WTC11 (cell line): ENCODE measurements around the gene ACTA2. TPM values are rescaled to one million over a fixed set of nuclear protein-coding genes. Genes with fewer than 3 reads are reported as not detected.

Source experiments
- ATF1 ChIP-seq: sonication (generic); formaldehyde crosslinking; IDR thresholded peaks from 2 replicates; pipeline ENCODE4 v1.8.1; 2023; ENCODE audit warnings: mild to moderate bottlenecking, moderate library complexity, missing genetic modification reagents
- ATF2 ChIP-seq: sonication (generic); formaldehyde crosslinking; IDR thresholded peaks from 2 replicates; pipeline ENCODE4 v1.8.1; 2022; ENCODE audit warnings: low read depth, missing genetic modification reagents, borderline replicate concordance
- CDX4 ChIP-seq: fragments of 250-450 bp; sonication (Bioruptor Pico); IDR thresholded peaks from 2 replicates; pipeline ENCODE4 v1.9.0; 2021; ENCODE audit warnings: moderate library complexity, mild to moderate bottlenecking, inconsistent platforms, borderline replicate concordance
- CTCF ChIP-seq: fragments of 200-600 bp; IDR thresholded peaks from 2 replicates; pipeline ENCODE4 v1.8.0; 2022; ENCODE audit warnings: antibody characterized with exemption
- ELF4 ChIP-seq: sonication (generic); formaldehyde crosslinking; IDR thresholded peaks from 2 replicates; pipeline ENCODE4 v1.8.1; 2022; ENCODE audit warnings: low read depth, mild to moderate bottlenecking, moderate library complexity, missing genetic modification reagents
- FOXJ3 ChIP-seq: sonication (generic); formaldehyde crosslinking; IDR thresholded peaks from 2 replicates; pipeline ENCODE4 v1.9.0; 2021; ENCODE audit warnings: missing genetic modification reagents, mild to moderate bottlenecking, borderline replicate concordance
- GRHL2 ChIP-seq: fragments of 250-450 bp; sonication (Bioruptor Pico); IDR thresholded peaks from 2 replicates; pipeline ENCODE4 v1.8.0; 2022; ENCODE audit warnings: mild to moderate bottlenecking, moderate library complexity; ENCODE audit not compliant: insufficient replicate concordance, severe bottlenecking
- JAZF1 ChIP-seq: fragments of 250-450 bp; sonication (Bioruptor Pico); IDR thresholded peaks from 2 replicates; pipeline ENCODE4 v1.9.0; 2021; ENCODE audit warnings: moderate library complexity, mild to moderate bottlenecking, inconsistent platforms
- KAT7 ChIP-seq: sonication (generic); formaldehyde crosslinking; IDR thresholded peaks from 2 replicates; pipeline ENCODE4 v1.8.1; 2023; ENCODE audit warnings: missing genetic modification reagents, mild to moderate bottlenecking, borderline replicate concordance
- MAX ChIP-seq: sonication (generic); formaldehyde crosslinking; IDR thresholded peaks from 2 replicates; pipeline ENCODE4 v1.8.0; 2022; ENCODE audit warnings: mild to moderate bottlenecking, missing genetic modification reagents
- NFATC4 ChIP-seq: fragments of 250-450 bp; sonication (Bioruptor Pico); IDR thresholded peaks from 2 replicates; pipeline ENCODE4 v1.9.0; 2021; ENCODE audit warnings: mild to moderate bottlenecking
- NR2C2 ChIP-seq: sonication (generic); formaldehyde crosslinking; IDR thresholded peaks from 2 replicates; pipeline ENCODE4 v1.8.0; 2022; ENCODE audit warnings: mild to moderate bottlenecking, missing genetic modification reagents
- RELA ChIP-seq: sonication (generic); formaldehyde crosslinking; IDR thresholded peaks from 2 replicates; pipeline ENCODE4 v1.8.1; 2022; ENCODE audit warnings: missing genetic modification reagents, mild to moderate bottlenecking, borderline replicate concordance
- TEAD1 ChIP-seq: sonication (generic); formaldehyde crosslinking; IDR thresholded peaks from 2 replicates; pipeline ENCODE4 v1.8.0; 2022; ENCODE audit warnings: mild to moderate bottlenecking, missing genetic modification reagents
- ZNF232 ChIP-seq: sonication (generic); formaldehyde crosslinking; IDR thresholded peaks from 2 replicates; pipeline ENCODE4 v1.8.0; 2022; ENCODE audit warnings: mild to moderate bottlenecking, missing genetic modification reagents
- ZNF263 ChIP-seq: sonication (generic); formaldehyde crosslinking; IDR thresholded peaks from 2 replicates; pipeline ENCODE4 v1.8.1; 2022; ENCODE audit warnings: low read depth, mild to moderate bottlenecking, moderate library complexity, missing genetic modification reagents
- total RNA-seq: library from RNA; stranded (reverse); gene quantifications from 3 replicates; pipeline ENCODE4 v1.2.3, GENCODE V29; 2021
- TF ChIP-seq, protein P1 (sequence below): sonication (generic); formaldehyde crosslinking; IDR thresholded peaks from 2 replicates; pipeline ENCODE4 v1.8.0; 2023; ENCODE audit warnings: missing genetic modification reagents, mild to moderate bottlenecking, borderline replicate concordance
- TF ChIP-seq, protein P2 (sequence below): sonication (generic); formaldehyde crosslinking; IDR thresholded peaks from 2 replicates; pipeline ENCODE4 v1.8.1; 2022; ENCODE audit warnings: mild to moderate bottlenecking, missing genetic modification reagents, moderate library complexity, borderline replicate concordance
- TF ChIP-seq, protein P3 (sequence below): sonication (generic); formaldehyde crosslinking; IDR thresholded peaks from 2 replicates; pipeline ENCODE4 v1.8.0; 2023; ENCODE audit warnings: mild to moderate bottlenecking, missing genetic modification reagents
- TF ChIP-seq, protein P4 (sequence below): fragments of 250-450 bp; sonication (Bioruptor Pico); IDR thresholded peaks from 2 replicates; pipeline ENCODE4 v1.9.0; 2021; ENCODE audit warnings: mild to moderate bottlenecking
- TF ChIP-seq, protein P5 (sequence below): sonication (generic); formaldehyde crosslinking; IDR thresholded peaks from 2 replicates; pipeline ENCODE4 v1.8.1; 2022; ENCODE audit warnings: low read depth, mild to moderate bottlenecking, moderate library complexity, missing genetic modification reagents, borderline replicate concordance

Gene ACTA2
- total RNA-seq, 1 experiment from 2014 or later, result 4.4 TPM

- TF ChIP-seq KAT7 (CRISPR knock-in tag) (peak; percentile 51; the same call in 1 of the 2 replicates), ZNF232 (CRISPR knock-in tag) (no peak), JAZF1 (CRISPR knock-in tag) (no peak), ELF4 (CRISPR knock-in tag) (no peak), GRHL2 (CRISPR knock-in tag) (no peak), FOXJ3 (CRISPR knock-in tag) (no peak), NR2C2 (no peak), CDX4 (CRISPR knock-in tag) (no peak), ZNF263 (CRISPR knock-in tag) (no peak), ATF2 (CRISPR knock-in tag) (no peak), CTCF (no peak), MAX (CRISPR knock-in tag) (peak; percentile 25; the same call in 1 of the 2 replicates), RELA (no peak), ATF1 (CRISPR knock-in tag) (0 out of 2 replicates have a peak, but pooled peaks have one; percentile 28), TEAD1 (0 out of 2 replicates have a peak, but pooled peaks have one; percentile 27), NFATC4 (CRISPR knock-in tag) (no peak)
- TF ChIP-seq, protein P1, sequence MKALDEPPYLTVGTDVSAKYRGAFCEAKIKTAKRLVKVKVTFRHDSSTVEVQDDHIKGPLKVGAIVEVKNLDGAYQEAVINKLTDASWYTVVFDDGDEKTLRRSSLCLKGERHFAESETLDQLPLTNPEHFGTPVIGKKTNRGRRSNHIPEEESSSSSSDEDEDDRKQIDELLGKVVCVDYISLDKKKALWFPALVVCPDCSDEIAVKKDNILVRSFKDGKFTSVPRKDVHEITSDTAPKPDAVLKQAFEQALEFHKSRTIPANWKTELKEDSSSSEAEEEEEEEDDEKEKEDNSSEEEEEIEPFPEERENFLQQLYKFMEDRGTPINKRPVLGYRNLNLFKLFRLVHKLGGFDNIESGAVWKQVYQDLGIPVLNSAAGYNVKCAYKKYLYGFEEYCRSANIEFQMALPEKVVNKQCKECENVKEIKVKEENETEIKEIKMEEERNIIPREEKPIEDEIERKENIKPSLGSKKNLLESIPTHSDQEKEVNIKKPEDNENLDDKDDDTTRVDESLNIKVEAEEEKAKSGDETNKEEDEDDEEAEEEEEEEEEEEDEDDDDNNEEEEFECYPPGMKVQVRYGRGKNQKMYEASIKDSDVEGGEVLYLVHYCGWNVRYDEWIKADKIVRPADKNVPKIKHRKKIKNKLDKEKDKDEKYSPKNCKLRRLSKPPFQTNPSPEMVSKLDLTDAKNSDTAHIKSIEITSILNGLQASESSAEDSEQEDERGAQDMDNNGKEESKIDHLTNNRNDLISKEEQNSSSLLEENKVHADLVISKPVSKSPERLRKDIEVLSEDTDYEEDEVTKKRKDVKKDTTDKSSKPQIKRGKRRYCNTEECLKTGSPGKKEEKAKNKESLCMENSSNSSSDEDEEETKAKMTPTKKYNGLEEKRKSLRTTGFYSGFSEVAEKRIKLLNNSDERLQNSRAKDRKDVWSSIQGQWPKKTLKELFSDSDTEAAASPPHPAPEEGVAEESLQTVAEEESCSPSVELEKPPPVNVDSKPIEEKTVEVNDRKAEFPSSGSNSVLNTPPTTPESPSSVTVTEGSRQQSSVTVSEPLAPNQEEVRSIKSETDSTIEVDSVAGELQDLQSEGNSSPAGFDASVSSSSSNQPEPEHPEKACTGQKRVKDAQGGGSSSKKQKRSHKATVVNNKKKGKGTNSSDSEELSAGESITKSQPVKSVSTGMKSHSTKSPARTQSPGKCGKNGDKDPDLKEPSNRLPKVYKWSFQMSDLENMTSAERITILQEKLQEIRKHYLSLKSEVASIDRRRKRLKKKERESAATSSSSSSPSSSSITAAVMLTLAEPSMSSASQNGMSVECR (CRISPR knock-in tag), result 0 out of 2 replicates have a peak, but pooled peaks have one; percentile 27
- TF ChIP-seq, protein P2, sequence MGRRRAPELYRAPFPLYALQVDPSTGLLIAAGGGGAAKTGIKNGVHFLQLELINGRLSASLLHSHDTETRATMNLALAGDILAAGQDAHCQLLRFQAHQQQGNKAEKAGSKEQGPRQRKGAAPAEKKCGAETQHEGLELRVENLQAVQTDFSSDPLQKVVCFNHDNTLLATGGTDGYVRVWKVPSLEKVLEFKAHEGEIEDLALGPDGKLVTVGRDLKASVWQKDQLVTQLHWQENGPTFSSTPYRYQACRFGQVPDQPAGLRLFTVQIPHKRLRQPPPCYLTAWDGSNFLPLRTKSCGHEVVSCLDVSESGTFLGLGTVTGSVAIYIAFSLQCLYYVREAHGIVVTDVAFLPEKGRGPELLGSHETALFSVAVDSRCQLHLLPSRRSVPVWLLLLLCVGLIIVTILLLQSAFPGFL (CRISPR knock-in tag), result no peak
- TF ChIP-seq, protein P3, sequence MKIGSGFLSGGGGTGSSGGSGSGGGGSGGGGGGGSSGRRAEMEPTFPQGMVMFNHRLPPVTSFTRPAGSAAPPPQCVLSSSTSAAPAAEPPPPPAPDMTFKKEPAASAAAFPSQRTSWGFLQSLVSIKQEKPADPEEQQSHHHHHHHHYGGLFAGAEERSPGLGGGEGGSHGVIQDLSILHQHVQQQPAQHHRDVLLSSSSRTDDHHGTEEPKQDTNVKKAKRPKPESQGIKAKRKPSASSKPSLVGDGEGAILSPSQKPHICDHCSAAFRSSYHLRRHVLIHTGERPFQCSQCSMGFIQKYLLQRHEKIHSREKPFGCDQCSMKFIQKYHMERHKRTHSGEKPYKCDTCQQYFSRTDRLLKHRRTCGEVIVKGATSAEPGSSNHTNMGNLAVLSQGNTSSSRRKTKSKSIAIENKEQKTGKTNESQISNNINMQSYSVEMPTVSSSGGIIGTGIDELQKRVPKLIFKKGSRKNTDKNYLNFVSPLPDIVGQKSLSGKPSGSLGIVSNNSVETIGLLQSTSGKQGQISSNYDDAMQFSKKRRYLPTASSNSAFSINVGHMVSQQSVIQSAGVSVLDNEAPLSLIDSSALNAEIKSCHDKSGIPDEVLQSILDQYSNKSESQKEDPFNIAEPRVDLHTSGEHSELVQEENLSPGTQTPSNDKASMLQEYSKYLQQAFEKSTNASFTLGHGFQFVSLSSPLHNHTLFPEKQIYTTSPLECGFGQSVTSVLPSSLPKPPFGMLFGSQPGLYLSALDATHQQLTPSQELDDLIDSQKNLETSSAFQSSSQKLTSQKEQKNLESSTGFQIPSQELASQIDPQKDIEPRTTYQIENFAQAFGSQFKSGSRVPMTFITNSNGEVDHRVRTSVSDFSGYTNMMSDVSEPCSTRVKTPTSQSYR, result no peak
- TF ChIP-seq, protein P4, sequence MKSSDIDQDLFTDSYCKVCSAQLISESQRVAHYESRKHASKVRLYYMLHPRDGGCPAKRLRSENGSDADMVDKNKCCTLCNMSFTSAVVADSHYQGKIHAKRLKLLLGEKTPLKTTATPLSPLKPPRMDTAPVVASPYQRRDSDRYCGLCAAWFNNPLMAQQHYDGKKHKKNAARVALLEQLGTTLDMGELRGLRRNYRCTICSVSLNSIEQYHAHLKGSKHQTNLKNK (CRISPR knock-in tag), result no peak
- TF ChIP-seq, protein P5, sequence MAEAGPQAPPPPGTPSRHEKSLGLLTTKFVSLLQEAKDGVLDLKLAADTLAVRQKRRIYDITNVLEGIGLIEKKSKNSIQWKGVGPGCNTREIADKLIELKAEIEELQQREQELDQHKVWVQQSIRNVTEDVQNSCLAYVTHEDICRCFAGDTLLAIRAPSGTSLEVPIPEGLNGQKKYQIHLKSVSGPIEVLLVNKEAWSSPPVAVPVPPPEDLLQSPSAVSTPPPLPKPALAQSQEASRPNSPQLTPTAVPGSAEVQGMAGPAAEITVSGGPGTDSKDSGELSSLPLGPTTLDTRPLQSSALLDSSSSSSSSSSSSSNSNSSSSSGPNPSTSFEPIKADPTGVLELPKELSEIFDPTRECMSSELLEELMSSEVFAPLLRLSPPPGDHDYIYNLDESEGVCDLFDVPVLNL (CRISPR knock-in tag), result no peak
Observed at GRCh38 chr10:88990384-88991160, 38.0 kb upstream of the ACTA2 start, which contains the start of gene FAS (continued).
